Measurements from ENCODE around the gene NLGN1.
"Not testable (repeated sequence)": the region's sequence is repeated elsewhere in the genome, so short reads cannot be mapped to it uniquely, and the experiment has no call there.

NLGN1 gene

DNA sequence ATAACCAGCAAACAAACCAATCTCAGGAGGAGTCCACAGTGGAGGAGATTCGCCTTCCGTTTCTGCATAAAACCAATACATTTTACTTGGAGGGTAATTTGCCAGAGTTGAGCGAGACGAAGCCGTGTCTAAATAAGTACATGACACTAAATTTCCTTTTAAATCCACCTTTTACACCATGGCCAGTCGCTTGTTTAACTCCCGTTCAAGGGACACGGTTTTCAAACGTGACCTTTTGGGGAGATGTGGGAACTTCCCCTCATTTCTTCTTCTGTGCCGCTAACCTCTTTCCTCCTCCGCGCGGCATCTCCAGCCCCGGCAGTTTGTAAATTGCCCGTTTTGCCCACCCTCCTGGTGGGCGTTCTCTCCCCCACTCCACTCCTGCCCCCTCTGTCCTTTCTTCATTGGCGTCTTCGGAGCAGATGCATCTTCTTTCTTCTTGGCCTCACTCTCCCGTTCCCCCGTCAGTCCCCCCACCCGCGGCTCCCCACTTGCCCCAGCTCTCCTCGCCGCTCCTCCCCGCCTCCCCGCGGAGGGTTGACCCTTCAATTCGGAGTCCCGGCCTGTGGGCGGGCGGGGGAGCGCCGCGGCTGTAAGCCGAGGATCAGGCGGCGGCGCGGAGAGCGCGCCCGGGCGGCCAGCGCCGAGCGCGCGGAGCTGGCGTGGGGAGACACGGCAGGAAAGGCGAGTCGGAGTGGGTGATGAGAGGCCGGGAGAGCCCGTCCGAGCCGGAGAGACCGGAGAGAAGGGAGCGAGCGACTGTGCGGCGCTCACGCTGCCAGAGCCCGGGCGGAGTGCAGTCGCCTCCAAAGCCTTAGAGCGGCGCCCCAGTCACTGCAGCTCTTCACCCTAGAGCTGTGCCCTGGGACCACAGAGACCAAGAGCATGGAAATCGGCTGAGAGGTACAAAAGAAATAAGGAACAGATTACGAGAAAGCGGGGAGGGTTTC is at the start of gene NLGN1:
TSS of gene NLGN1 (plus strand) at position 584 of the 950 bp plus-strand sequence.
- DNase-seq: peak; percentile 13

- DNase-seq: no peak
Measured at GRCh38 chr3:173351886-173352285, 45.7 kb upstream of the NLGN1 start.

DNA sequence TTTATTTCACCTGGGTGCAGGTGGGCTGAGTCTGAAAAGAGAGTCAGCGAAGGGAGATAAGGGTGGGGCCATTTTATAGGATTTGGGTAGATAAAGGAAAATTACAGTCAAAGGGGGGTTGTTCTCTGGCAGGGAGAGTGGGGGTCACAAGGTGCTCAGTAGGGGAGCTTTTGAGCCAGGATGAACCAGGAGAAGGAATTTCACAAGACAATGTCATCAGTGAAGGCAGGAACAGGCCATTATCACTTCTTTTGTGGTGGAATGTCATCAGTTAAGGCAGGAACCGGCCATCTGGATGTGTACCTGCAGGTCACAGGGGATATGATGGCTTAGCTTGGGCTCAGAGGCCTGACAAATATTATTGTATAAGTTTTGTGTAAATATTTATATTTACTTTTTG is 44.4 kb upstream of the NLGN1 start:
- not testable (repeated sequence) for DNase-seq

- no peak for DNase-seq
Measured at GRCh38 chr3:173354124-173354523, 43.4 kb upstream of the NLGN1 start.

DNA sequence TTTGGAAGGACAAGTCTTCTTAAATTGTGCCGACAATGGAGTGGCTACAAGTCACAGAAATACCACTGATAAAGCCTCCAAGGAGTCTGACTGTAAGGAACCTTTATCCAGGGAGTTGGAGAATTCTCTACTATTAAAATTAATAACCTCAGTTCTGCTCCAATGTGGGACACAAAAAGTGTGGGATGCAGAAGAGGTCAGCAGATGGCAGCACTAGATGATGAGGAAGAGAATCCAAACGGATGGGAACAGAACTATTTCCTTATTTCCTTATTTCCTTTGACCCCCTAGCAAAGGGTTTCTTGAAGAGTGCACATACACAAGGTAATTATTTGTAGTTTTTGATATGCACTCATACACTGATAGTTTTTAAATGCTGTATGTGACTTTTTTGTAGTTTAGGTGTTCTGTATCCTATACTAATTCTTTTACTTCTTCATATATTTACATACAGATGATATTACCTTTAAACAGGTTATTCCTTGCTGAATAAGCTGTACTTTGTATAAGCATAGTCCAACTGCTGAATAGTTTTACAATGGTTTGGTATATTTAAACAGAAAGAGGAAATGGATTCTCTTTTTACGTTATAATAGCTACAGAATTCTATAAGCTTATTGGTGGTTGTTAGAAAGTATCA is 25.6 kb upstream of the NLGN1 start:
- no peak for DNase-seq

- DNase-seq: no peak
Measured at GRCh38 chr3:173380681-173381080, 16.9 kb upstream of the NLGN1 start.

GRCh38 chr3:173381936-173382335 is 15.6 kb upstream of the NLGN1 start:
- not testable (repeated sequence) for DNase-seq

GRCh38 chr3:173395073-173395411 is 2.5 kb upstream of the NLGN1 start:
- DNase-seq: peak; percentile 23

DNA sequence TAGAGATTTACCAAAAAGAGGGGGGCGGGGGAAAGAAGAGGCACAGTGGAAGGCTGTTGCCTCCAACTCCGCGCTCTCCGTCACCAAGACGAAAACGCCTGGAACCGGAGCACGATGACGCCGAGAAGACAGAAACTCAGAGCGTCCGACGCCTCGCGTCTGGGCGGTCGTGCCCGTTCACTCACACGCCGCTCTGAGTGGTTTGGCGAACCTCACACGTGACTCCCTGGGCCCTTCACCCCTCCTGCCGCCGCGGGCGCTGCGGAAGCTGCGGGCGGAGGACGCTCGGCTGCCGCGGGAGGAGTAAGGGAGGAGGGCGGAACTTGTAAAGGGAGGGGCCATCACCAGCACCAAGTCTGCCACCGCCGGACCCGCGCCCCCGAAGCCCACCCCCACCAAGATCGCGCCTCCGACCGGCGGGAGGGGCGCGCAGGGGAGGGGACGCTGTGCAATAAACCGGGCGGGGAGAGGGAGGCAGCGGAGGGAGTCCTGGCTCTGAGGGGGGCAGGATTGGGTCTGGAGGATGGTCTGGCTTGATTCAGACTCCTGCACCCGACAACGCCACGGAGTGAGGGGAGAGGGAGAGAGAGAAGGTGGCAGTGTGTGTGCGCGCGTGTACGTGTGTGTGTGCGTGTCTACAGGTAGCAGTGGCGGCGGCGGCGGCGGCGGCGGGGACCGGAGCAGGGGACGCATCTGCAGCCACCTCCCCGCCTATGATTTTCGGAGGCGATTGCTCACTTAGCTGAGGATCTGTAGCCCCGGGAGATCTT is 1.9 kb upstream of the NLGN1 start:
- peak; percentile 55 for DNase-seq

GRCh38 chr3:173396191-173397041 is 1.1 kb upstream of the NLGN1 start:
- no peak for DNase-seq

DNA sequence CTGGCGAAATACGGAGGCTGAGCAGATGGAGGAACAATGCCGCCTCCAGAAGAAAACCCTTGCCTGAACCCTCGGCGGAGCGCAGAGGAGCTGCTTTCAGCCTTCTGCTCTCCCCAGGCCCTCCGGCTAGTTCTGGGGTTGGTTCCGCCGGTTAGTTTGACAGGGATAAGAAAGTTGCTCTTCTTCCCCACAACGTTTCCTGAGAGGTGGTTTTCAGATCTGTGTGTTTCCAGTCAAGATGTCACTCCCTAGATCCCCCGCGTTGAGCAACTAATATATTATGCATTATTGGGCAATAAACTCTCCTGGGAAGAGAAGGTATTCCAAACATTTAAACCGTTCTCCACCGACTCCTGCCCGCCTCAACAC is 551 bp downstream of the NLGN1 start:
- no peak for DNase-seq

- DNase-seq: no peak
Measured at GRCh38 chr3:173399044-173399443, 1.5 kb downstream of the NLGN1 start.

- no peak for DNase-seq
Measured at GRCh38 chr3:173401369-173401768, 3.8 kb downstream of the NLGN1 start.

DNA sequence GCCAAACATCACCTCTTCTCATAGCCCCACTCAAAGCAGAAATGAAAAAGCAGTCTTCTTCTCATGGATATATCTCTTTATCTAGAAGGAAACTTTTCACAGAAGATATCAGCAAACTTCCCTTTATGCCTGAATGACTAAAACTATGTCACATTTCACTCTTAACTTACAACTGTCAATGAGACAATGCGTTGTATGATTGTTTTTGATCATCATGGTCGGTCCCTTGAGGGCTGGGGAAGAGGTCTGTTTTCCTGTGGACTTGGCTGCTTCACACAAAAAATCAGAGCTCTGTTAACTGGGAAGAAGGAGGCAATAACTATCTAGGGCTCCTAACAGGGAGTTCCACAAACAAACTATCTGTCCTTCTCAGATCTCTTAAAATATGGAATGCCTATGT is 5.1 kb downstream of the NLGN1 start:
- no peak for DNase-seq

DNA sequence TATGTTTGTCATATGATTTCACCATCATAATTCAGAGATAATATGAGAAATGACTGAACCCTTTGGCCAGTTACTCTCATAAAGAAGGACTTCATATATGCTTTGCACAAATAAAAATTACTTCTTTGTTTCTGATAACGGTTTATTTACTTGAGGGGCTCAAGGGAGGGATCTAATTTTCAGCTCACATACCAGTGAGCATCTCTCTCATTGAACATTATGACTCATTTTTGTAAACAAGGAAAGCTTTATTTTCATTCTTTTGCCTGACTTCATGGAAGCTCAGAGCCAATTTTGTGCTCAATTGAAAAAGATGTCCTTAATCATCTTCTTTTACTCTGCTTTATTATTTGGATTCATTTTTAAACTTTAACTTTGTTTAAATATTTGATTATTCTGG is 5.8 kb downstream of the NLGN1 start:
- DNase-seq: no peak

DNA sequence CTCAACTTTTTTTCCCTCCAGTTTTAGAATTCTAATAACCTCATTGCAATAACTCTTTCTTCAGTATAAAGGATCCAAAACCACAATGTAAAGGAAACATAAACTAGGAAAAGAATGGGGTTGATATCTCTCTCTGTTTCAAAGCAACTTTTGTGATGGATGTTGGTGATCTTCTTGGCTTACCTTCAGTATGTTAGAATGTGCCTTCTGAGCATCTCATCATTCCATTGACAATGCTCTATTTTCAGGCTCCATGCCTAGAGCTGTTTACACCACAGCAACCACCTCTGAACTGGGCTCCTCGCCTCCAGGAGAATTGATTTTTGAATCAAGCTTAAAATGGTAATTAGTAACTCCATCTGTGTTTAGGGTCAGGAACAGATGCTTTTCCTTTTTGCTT is 6.6 kb downstream of the NLGN1 start:
- no peak for DNase-seq

GRCh38 chr3:173410436-173410835 is 12.9 kb downstream of the NLGN1 start:
- no peak for DNase-seq

- DNase-seq: no peak
Measured at GRCh38 chr3:173410849-173411248, 13.3 kb downstream of the NLGN1 start.

DNA sequence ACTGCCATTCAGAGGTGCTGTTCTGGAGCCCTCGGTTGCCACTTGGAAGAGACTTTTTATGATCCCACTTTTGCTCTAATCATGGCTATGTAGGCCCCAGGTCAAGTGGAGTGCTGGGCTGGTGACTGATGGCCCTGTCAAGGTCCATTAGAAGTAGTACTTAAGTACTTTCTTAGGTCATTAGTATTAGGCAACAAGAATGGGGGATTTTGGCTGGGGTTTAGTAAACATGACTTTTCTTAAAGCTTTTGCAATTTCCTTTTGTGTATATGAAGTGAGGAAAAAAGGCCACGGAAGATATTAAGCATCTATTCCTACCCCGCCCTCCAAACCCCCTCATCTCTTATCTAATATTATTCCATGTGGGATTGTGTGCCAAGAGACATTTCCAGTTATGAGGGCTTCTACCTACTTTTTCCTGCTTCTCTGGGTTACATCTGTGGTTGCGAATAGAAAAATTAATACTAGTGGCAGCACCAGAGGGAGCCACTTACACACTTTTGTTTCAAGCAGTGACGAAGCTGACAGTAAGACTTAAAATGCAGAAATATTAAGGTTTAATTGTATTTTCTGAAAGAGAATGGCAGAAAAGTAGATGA is 13.9 kb downstream of the NLGN1 start:
- DNase-seq: peak; percentile 20

DNA sequence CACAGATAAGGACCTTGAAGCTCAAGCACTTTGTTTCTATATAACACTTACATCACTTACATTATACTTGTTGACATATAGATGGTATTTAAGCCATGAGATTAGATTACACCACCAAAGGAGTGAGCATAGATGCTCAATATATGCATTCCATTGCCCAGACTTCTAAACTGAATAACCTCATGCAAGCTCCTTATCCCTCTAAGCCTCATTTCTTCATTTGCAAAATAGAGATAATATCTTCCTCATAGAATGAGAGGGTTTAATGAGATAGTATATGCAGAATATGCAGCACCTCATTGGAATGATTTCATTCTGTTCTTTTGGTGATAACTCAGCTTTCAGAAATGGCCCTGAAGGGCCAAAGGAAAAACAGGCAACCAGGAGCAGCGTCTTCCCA is 18.5 kb downstream of the NLGN1 start:
- DNase-seq: no peak

GRCh38 chr3:173429076-173429475 is 31.5 kb downstream of the NLGN1 start:
- no peak for DNase-seq

DNA sequence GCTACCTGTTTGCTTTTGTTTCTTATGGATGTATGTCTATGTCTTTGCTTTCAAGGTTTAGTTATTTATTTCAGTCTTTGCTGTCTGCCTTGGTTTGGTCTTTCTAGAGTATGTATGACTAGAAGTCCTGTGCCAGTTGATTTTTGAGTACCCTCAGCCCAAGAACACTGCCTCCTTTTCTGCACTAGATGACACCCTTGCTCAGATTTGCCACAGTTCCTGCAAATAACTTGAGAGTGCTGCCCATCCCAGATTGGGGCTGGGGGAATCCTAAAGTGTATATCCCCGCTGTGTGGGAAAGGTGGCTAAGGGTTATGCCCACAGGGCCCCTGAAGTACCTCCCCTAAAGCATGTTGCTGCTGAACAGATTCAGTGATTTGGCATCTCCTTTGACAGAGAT is 32.0 kb downstream of the NLGN1 start:
- no peak for DNase-seq

Measured in HCEC 1CT (cell line).